Measurements from ENCODE around the gene SYNPO. TPM values are rescaled to one million over a fixed set of nuclear protein-coding genes. Genes with fewer than 3 reads are reported as not detected.

Gene SYNPO
- total and polyA plus RNA-seq, 2 donors (not counting 1 experiment from before 2014, with no cell fraction given), result 6.6 to 9.8 TPM

DNA sequence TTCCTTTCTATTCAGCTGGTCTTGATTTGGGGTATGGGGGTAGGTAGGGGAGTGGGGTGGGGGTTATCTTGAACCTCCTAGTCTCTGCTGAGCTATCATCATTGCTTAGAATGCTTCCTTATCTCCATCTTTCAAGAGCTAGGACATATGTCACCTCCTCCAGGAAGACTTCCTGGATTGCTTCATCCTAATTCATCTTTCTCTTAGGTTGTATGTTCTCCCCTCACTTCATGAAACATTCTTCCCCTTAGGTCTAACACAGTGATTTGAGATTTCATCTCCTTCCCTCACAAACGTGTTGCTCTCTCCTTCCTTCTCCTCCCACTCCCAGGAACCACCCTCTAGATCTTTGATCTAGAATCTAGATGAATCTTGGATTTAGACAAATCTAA lies 2.4 kb upstream of the SYNPO start:
- Histone ChIP-seq H3K27ac (ENCODE audit: insufficient read depth, low read length) (no peak overlapping the region), H3K4me2 (ENCODE audit: extremely low read depth, insufficient read depth, low read length) (no peak overlapping the region), H3K27me3 (ENCODE audit: control insufficient read depth, insufficient read depth, low read length) (no peaks in the 10 kb centered on the region), H2AFZ (ENCODE audit: low read length) (no peak overlapping the region), H3K4me3 (replicated peaks in 1 of 4; ENCODE audit: control extremely low read depth in 1 of 4, insufficient read depth in 1 of 4, low read depth in 3 of 4, low read length in 4 of 4) (no peak overlapping the region), H3K9me3 (ENCODE audit: control insufficient read depth, insufficient read depth, low read depth, low read length) (no peaks in the 10 kb centered on the region), H3K36me3 (ENCODE audit: control insufficient read depth, insufficient read depth, low read length) (no peaks in the 10 kb centered on the region), H3K9ac (ENCODE audit: insufficient read depth, low read length) (no peak overlapping the region), H3K4me1 (ENCODE audit: control insufficient read depth, extremely low read depth, insufficient read depth, low read length) (peaks cover 52% of the 10 kb centered on the region), H4K20me1 (ENCODE audit: control insufficient read depth, extremely low read depth, insufficient read depth, low read length) (no peaks in the 10 kb centered on the region), H3K79me2 (ENCODE audit: control insufficient read depth, insufficient read depth, low read length) (no peaks in the 10 kb centered on the region)
- no peak for TF ChIP-seq EZH2 (IDR thresholded peaks at IDR 0.05; ENCODE audit: low read length, missing control alignments)
- TF ChIP-seq, protein P1, sequence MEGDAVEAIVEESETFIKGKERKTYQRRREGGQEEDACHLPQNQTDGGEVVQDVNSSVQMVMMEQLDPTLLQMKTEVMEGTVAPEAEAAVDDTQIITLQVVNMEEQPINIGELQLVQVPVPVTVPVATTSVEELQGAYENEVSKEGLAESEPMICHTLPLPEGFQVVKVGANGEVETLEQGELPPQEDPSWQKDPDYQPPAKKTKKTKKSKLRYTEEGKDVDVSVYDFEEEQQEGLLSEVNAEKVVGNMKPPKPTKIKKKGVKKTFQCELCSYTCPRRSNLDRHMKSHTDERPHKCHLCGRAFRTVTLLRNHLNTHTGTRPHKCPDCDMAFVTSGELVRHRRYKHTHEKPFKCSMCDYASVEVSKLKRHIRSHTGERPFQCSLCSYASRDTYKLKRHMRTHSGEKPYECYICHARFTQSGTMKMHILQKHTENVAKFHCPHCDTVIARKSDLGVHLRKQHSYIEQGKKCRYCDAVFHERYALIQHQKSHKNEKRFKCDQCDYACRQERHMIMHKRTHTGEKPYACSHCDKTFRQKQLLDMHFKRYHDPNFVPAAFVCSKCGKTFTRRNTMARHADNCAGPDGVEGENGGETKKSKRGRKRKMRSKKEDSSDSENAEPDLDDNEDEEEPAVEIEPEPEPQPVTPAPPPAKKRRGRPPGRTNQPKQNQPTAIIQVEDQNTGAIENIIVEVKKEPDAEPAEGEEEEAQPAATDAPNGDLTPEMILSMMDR (conservative IDR thresholded peaks at IDR 0.05 in 1 of 2, IDR thresholded peaks at IDR 0.05 in 1 of 2; ENCODE audit: low read depth in 1 of 2, low read length in 2 of 2), result no peak
- no peak for DNase-seq (ENCODE audit: low read depth in 2 of 2)

DNA sequence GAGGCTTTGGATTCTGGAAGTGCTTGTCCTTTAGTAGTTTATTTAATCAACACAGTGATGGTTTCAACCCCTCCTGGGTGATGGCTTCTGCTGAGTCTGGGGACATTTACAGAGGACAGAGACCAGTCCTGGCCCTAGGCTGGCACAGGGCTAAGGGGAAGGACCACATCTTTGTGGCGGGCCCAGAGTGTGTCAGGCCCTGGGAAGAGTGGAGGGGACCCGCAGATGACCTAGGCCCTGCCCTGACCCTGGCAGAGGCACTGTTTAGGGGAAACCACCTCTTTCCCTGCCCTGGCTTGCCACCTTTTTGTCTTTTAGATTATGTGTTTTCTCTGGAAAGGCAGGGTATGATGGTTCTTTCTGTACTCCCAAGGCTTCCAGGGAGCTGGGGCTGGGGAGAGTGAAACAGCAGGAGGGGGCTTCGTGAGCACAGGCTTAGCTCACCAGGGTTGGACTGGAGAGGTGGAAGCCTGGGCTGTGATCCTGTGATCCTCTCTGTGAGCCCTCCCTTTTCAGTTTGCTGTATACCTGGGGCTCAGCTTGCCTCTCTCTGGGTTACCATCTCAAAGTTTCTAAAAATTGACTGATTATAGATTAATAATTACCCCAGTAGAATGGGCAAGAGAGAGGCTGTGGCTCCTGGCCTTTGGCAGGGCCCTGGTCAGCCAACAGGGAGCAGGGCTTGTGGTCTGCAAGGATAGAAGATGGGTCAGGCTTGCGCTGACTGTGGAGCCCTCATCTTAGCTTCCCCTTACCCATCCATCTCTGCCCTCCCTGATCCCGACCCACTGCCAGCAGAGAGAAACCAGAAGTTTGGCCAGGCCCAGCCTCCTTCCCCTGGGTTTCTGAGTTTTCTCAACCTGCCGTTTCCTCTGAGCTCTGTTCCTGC lies 1.7 kb upstream of the SYNPO start:
- no peak for TF ChIP-seq EZH2 (IDR thresholded peaks at IDR 0.05; ENCODE audit: low read length, missing control alignments)
- TF ChIP-seq, protein P1 (conservative IDR thresholded peaks at IDR 0.05 in 1 of 2, IDR thresholded peaks at IDR 0.05 in 1 of 2; ENCODE audit: low read depth in 1 of 2, low read length in 2 of 2), result no peak
- H3K27me3 ChIP-seq (ENCODE audit: control insufficient read depth, insufficient read depth, low read length), result no peaks in the 10 kb centered on the region
- no peak overlapping the region for H3K4me2 ChIP-seq (ENCODE audit: extremely low read depth, insufficient read depth, low read length)
- no peaks in the 10 kb centered on the region for H3K79me2 ChIP-seq (ENCODE audit: control insufficient read depth, insufficient read depth, low read length)
- H3K4me3 ChIP-seq (replicated peaks in 1 of 4; ENCODE audit: control extremely low read depth in 1 of 4, insufficient read depth in 1 of 4, low read depth in 3 of 4, low read length in 4 of 4), result no peak overlapping the region
- H3K9ac ChIP-seq (ENCODE audit: insufficient read depth, low read length), result no peak overlapping the region
- H4K20me1 ChIP-seq (ENCODE audit: control insufficient read depth, extremely low read depth, insufficient read depth, low read length), result no peaks in the 10 kb centered on the region
- no peak overlapping the region for H3K27ac ChIP-seq (ENCODE audit: insufficient read depth, low read length)
- H2AFZ ChIP-seq (ENCODE audit: low read length), result no peak overlapping the region
- peaks cover 57% of the 10 kb centered on the region for H3K4me1 ChIP-seq (ENCODE audit: control insufficient read depth, extremely low read depth, insufficient read depth, low read length)
- DNase-seq (ENCODE audit: low read depth in 2 of 2), result no peak
- no peaks in the 10 kb centered on the region for H3K36me3 ChIP-seq (ENCODE audit: control insufficient read depth, insufficient read depth, low read length)
- no peaks in the 10 kb centered on the region for H3K9me3 ChIP-seq (ENCODE audit: control insufficient read depth, insufficient read depth, low read depth, low read length)

DNA sequence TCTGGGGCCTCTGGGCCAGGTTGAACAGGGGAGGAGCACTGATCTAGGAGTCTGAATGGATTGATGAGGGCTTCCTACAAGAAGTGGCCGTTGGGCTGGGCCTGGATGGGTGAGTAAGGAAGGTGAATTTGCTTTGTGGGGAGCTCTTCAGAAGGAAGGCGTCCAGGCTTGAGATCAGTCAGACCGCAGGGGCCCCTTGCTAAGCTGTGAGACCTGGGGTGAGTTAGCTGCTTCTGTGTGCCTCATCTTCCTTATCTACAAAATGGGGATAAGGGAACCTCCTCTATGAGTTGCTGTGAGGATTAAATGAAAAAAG lies 1.1 kb upstream of the SYNPO start:
- Histone ChIP-seq H4K20me1 (ENCODE audit: control insufficient read depth, extremely low read depth, insufficient read depth, low read length) (no peaks in the 10 kb centered on the region), H3K36me3 (ENCODE audit: control insufficient read depth, insufficient read depth, low read length) (no peaks in the 10 kb centered on the region), H3K27ac (ENCODE audit: insufficient read depth, low read length) (no peak overlapping the region), H3K4me1 (ENCODE audit: control insufficient read depth, extremely low read depth, insufficient read depth, low read length) (peaks cover 62% of the 10 kb centered on the region), H3K4me2 (ENCODE audit: extremely low read depth, insufficient read depth, low read length) (no peak overlapping the region), H3K9ac (ENCODE audit: insufficient read depth, low read length) (no peak overlapping the region), H3K27me3 (ENCODE audit: control insufficient read depth, insufficient read depth, low read length) (no peaks in the 10 kb centered on the region), H2AFZ (ENCODE audit: low read length) (no peak overlapping the region), H3K9me3 (ENCODE audit: control insufficient read depth, insufficient read depth, low read depth, low read length) (no peaks in the 10 kb centered on the region), H3K79me2 (ENCODE audit: control insufficient read depth, insufficient read depth, low read length) (no peaks in the 10 kb centered on the region), H3K4me3 (replicated peaks in 1 of 4; ENCODE audit: control extremely low read depth in 1 of 4, insufficient read depth in 1 of 4, low read depth in 3 of 4, low read length in 4 of 4) (no peak overlapping the region)
- TF ChIP-seq EZH2 (IDR thresholded peaks at IDR 0.05; ENCODE audit: low read length, missing control alignments), result no peak
- DNase-seq (ENCODE audit: low read depth in 2 of 2), result no peak

Measured in fibroblast of lung (primary cell).